ENCODE data around the gene GAL3ST3.

DNA sequence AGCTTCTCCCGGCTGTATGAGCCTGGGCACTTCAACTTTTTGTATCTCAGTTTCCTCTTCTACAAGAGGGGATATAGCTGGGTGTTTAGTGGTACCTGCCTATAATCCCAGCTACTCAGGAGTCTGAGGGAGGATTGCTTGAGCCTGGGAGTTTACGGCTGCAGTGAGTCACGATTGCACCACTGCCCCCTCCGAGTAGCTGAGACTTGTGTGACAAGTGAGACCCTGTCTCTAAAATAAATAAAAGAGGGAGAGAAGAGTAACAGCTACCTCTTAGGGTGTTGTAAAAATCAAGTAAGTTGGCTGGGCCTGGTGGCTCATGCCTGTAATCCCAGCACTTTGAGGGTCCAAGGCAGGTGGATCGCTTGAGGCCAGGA is 12.6 kb downstream of the GAL3ST3 start:
- TF ChIP-seq CTCF (optimal IDR thresholded peaks at IDR 0.05 in 1 of 3, IDR thresholded peaks at IDR 0.05 in 1 of 3, conservative IDR thresholded peaks at IDR 0.05 in 1 of 3; ENCODE audit: extremely low read depth in 1 of 3, insufficient read depth in 2 of 3, low read length in 3 of 3) (no peak), EZH2 (IDR thresholded peaks at IDR 0.05; ENCODE audit: low read length) (no peak)

All from keratinocyte (primary cell).